GM12892 (cell line): ENCODE results near the gene KRT78.

Source experiments
- POLR2A ChIP-seq: IDR thresholded peaks from 2 replicates; pipeline ENCODE4 v1.6.1; 2011; ENCODE audit warnings: low read depth, low read length, control low read depth
- POLR2AphosphoS5 ChIP-seq: IDR thresholded peaks from 2 replicates; pipeline ENCODE4 v1.6.1; 2011; ENCODE audit warnings: low read depth, low read length, control low read depth

DNA sequence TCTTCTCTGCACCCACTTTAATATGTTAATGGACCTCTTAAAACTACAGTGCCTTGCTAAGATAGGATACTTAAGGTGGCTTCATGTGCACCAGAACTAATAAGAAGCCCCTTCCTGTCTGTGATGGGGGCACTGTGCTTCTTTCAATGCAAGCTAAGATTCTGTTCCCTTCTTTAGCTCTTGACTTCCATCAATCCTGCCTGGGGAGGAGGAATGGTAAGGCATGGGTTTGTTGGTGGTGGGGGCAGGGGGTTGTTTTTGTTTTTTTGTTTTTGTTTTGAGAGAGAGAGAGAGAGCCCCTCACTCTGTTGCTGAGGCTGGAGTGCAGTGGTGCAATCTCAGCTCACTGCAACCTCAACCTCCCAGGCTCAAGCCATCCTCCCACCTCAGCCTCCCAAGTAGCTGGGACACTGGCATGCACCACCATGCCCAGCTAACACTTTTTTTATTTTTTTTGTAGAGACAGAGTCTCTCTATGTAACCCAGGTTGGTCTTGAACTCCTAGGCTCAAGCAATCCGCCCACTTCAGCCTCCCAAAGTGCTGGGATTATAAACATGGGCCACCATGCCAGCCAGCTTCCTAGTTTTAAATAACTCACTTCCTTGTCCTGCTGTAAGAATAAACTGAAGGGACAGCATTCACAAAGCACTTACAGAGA is 48.4 kb downstream of the KRT78 start:
- TF ChIP-seq POLR2A (no peak), POLR2AphosphoS5 (no peak)
